B cell (primary cell): ENCODE data around the gene SNCAIP. TPM values are rescaled to one million over a fixed set of nuclear protein-coding genes. Genes with fewer than 3 reads are reported as not detected.

Source experiments
- ATAC-seq: fragments of 200-7000 bp; cut with Tn5 transposase; one replicate; pipeline ENCODE4 v1.10.0; 2021; ENCODE audit warnings: low read depth, mild to moderate bottlenecking, moderate number of reproducible peaks, moderate library complexity
- CTCF ChIA-PET: fragments of 350-600 bp; sonication (Branson Sonifier 250); formaldehyde crosslinking; loops from one replicate; lab custom pipeline; 2021; ENCODE audit warnings: antibody characterized with exemption, inconsistent platforms; lab: Charles Lee
- POLR2A ChIA-PET: fragments of 350-600 bp; sonication (Branson Sonifier 250); formaldehyde crosslinking; loops from one replicate; lab custom pipeline; 2021; ENCODE audit warnings: antibody characterized with exemption; lab: Charles Lee
- DNase-seq: peaks from one replicate; pipeline ENCODE4 v3.0.0; 2013
- H2AFZ ChIP-seq: 2 replicates; pipeline ENCODE4 v1.6.1; 2012; ENCODE audit warnings: mild to moderate bottlenecking, low read depth, low read length; ENCODE audit not compliant: insufficient read depth, poor library complexity, severe bottlenecking
- H3K27ac ChIP-seq, 2 donors: 1 replicate in 1 of 2; 2 replicates in 1 of 2; pipeline ENCODE4 v1.5.1; 2012 to 2013; ENCODE audit warnings: low read length in 2 of 2, mild to moderate bottlenecking in 2 of 2, moderate library complexity in 1 of 2
- H3K27me3 ChIP-seq, 4 experiments: fragments of 200-600 bp in 1 of 4; sonication (generic) in 1 of 4; replicated peaks in 1 of 4; 1 replicate in 2 of 4; 2 replicates in 2 of 4; pipeline versions ENCODE4 v1.6.1 to v1.7.0; 2013 to 2016; ENCODE audit warnings: low read length in 3 of 4, mild to moderate bottlenecking in 2 of 4, mixed read lengths in 1 of 4, moderate library complexity in 1 of 4; ENCODE audit not compliant: insufficient read depth in 4 of 4, control insufficient read depth in 3 of 4; ENCODE audit errors: control extremely low read depth in 1 of 4
- H3K36me3 ChIP-seq, 2 experiments: replicated peaks in 1 of 2; 1 replicate in 1 of 2; 2 replicates in 1 of 2; pipeline versions ENCODE4 v1.6.1 to v1.7.1; 2013; ENCODE audit warnings: low read length in 1 of 2; ENCODE audit not compliant: insufficient read depth in 2 of 2, control insufficient read depth in 1 of 2; ENCODE audit errors: control extremely low read depth in 1 of 2, extremely low read depth in 1 of 2
- H3K4me1 ChIP-seq, 2 donors: fragments of 200-600 bp in 1 of 2; sonication (generic) in 1 of 2; 1 replicate in 1 of 2; 2 replicates in 1 of 2; pipeline versions ENCODE4 v1.5.1 to v1.6.1; 2013 to 2017; ENCODE audit warnings: low read length in 2 of 2; ENCODE audit not compliant: control insufficient read depth in 2 of 2, insufficient read depth in 2 of 2
- H3K4me2 ChIP-seq: replicated peaks from 2 replicates; pipeline ENCODE3; 2012; ENCODE audit warnings: mild to moderate bottlenecking, low read depth, low read length; ENCODE audit not compliant: poor library complexity, severe bottlenecking
- H3K4me3 ChIP-seq, 5 experiments: fragments of 200-600 bp in 1 of 5; sonication (generic) in 1 of 5; 1 replicate in 3 of 5; 2 replicates in 2 of 5; pipeline versions ENCODE4 v1.5.1 to v1.7.0; 2011 to 2016; ENCODE audit warnings: low read length in 4 of 5, mild to moderate bottlenecking in 4 of 5, low read depth in 2 of 5, control low read depth in 1 of 5, moderate library complexity in 1 of 5; ENCODE audit not compliant: insufficient read depth in 1 of 5; ENCODE audit errors: control extremely low read depth in 1 of 5, extremely low read depth in 1 of 5
- H3K79me2 ChIP-seq: fragments of 200-600 bp; sonication (generic); one replicate; pipeline ENCODE4 v1.6.0; 2016; ENCODE audit warnings: low read length; ENCODE audit not compliant: control insufficient read depth, insufficient read depth
- H3K9ac ChIP-seq: fragments of 200-600 bp; sonication (generic); 2 replicates; pipeline ENCODE4 v1.6.1; 2017; ENCODE audit warnings: mild to moderate bottlenecking, low read length, moderate library complexity
- H3K9me3 ChIP-seq, 3 donors: one replicate each; pipeline versions ENCODE4 v1.6.1 to v1.7.1; 2013; ENCODE audit warnings: low read length in 2 of 3; ENCODE audit not compliant: control insufficient read depth in 2 of 3, insufficient read depth in 1 of 3; ENCODE audit errors: control extremely low read depth in 1 of 3
- H4K20me1 ChIP-seq: 2 replicates; pipeline ENCODE4 v1.6.0; 2012; ENCODE audit warnings: mild to moderate bottlenecking, low read length; ENCODE audit not compliant: insufficient read depth, control insufficient read depth, poor library complexity, severe bottlenecking
- H3K27ac Mint-ChIP-seq: one replicate; pipeline ENCODE4 v1.8.0; 2021; ENCODE audit warnings: mixed read lengths
- H3K27me3 Mint-ChIP-seq: one replicate; pipeline ENCODE4 v1.8.0; 2021; ENCODE audit warnings: mixed read lengths
- H3K4me1 Mint-ChIP-seq: one replicate; pipeline ENCODE4 v1.8.0; 2021; ENCODE audit warnings: mixed read lengths
- H3K4me3 Mint-ChIP-seq: one replicate; pipeline ENCODE4 v1.8.0; 2021; ENCODE audit warnings: mixed read lengths
- H3K9me3 Mint-ChIP-seq: one replicate; pipeline ENCODE4 v1.8.0; 2022; ENCODE audit warnings: mixed read lengths; ENCODE audit not compliant: insufficient read depth
- EZH2 ChIP-seq: IDR thresholded peaks from 2 replicates; pipeline ENCODE4 v1.6.1; 2012; ENCODE audit warnings: borderline replicate concordance, low read depth, mild to moderate bottlenecking, moderate library complexity, low read length; ENCODE audit not compliant: insufficient read depth, poor library complexity, severe bottlenecking
- WGBS: methylation state at CpG from one replicate; pipeline ENCODE4 v1.1.5; 2013; ENCODE audit warnings: missing lambda C conversion rate; ENCODE audit not compliant: insufficient coverage; 5-methylcytosine and 5-hydroxymethylcytosine counted together
- intact Hi-C: fragments of 100-400 bp; cut with micrococcal nuclease; formaldehyde crosslinking; loops from one replicate; pipeline ENCODE4 v1.10.0; 2022
- polyA plus RNA-seq: library from polyadenylated mRNA; depleted of rRNA; stranded (reverse); fragments of >200 nt; gene quantifications from 2 replicates; pipeline ENCODE4 v1.2.3, GENCODE V29; 2012
- total RNA-seq, 2 donors: library from RNA; stranded (reverse); fragments of 120-200 nt in 1 of 2; gene quantifications; 1 replicate in 1 of 2; 2 replicates in 1 of 2; pipeline versions ENCODE4 v1.2.3 to v1.2.4, GENCODE V29; 2013 to 2022
- TF ChIP-seq, protein P1 (sequence below): fragments of 200-600 bp; IDR thresholded peaks from one replicate; pipeline ENCODE4 v1.8.0; 2022; ENCODE audit warnings: antibody characterized with exemption, mild to moderate bottlenecking

SNCAIP gene
- total and polyA plus RNA-seq, 2 donors (not counting 1 experiment from before 2014, with no cell fraction given) = not detected

DNA sequence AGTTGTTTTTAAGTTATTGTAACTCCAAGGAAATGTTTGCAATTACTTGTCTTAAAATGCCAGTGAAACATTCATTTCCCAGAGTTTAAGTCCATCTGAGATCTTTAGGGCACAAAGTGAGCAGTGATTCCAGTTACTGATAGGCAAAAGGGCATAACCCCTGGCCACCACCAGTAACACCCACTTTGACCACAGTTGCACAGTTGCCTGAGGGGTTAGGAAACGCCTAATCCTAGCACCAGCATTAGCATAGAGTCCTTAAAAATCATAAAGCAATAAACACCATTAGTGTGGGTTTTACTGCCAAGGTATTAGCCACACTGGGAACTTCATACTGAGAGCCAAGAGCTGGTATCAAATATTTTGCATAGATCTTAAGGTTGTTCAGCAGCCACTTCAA, 143.9 kb downstream of the SNCAIP start:
- H3K4me1 Mint-ChIP-seq = no peaks in the 10 kb centered on the region
- H3K27me3 Mint-ChIP-seq = peaks cover 18% of the 10 kb centered on the region
- TF ChIP-seq EZH2 = no peak
- TF ChIP-seq, protein P1, sequence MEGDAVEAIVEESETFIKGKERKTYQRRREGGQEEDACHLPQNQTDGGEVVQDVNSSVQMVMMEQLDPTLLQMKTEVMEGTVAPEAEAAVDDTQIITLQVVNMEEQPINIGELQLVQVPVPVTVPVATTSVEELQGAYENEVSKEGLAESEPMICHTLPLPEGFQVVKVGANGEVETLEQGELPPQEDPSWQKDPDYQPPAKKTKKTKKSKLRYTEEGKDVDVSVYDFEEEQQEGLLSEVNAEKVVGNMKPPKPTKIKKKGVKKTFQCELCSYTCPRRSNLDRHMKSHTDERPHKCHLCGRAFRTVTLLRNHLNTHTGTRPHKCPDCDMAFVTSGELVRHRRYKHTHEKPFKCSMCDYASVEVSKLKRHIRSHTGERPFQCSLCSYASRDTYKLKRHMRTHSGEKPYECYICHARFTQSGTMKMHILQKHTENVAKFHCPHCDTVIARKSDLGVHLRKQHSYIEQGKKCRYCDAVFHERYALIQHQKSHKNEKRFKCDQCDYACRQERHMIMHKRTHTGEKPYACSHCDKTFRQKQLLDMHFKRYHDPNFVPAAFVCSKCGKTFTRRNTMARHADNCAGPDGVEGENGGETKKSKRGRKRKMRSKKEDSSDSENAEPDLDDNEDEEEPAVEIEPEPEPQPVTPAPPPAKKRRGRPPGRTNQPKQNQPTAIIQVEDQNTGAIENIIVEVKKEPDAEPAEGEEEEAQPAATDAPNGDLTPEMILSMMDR = no peak
- Histone ChIP-seq H3K36me3 (no peaks in the 10 kb centered on the region), H4K20me1 (no peaks in the 10 kb centered on the region), H3K9ac (no peak overlapping the region), H2AFZ (no peak overlapping the region), H3K9me3 (no peaks in the 10 kb centered on the region), H3K4me2 (no peak overlapping the region), H3K79me2 (no peaks in the 10 kb centered on the region), H3K27me3 (no peaks in the 10 kb centered on the region), H3K4me3 (no peak overlapping the region), H3K4me1 (no peaks in the 10 kb centered on the region), H3K27ac (no peak overlapping the region)
- H3K4me3 Mint-ChIP-seq = no peak overlapping the region
- no CpG with 5 or more reads among the region's 1 CpG for WGBS
- H3K9me3 Mint-ChIP-seq = no peaks in the 10 kb centered on the region
- no peak for DNase-seq
- POLR2A ChIA-PET = no interaction called here
- ATAC-seq = no peak
- CTCF ChIA-PET = no interaction called here
- intact Hi-C loops = no loop called here
- H3K27ac Mint-ChIP-seq = no peak overlapping the region

DNA sequence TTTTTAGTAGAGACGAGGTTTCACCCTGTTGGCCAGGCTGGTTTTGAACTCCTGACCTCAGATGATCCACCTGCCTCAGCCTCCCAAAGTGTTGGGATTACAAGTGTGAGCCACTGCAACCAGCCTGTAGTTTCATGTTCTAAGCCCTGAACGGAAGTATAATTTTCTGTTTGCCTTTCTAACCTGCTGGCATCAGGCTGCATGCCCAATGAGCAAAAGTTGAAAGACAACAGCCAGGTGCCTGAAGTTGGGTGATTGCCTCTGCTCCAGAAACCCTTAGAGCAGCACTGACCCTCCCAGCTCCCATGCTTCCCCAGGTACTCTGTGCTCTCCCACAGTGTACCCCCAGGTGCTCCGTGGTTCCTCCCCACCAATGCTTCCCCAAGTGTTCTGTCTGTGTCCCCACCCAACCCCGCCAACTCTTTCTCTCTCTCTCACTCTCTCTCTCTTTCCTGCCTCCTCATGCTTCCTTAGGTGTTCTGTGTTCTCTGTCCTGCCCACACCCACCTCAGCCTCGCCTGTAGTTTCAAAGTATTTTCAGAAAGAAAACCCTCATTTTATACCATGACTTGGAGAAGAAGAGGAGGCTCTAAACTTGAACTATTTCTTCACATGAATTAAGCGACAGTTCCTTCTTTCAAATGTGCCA, 145.3 kb downstream of the SNCAIP start:
- no peak overlapping the region for H2AFZ ChIP-seq
- no peaks in the 10 kb centered on the region for H3K9me3 Mint-ChIP-seq
- ChIA-PET CTCF (interaction anchor here (1.2 kb wide), 1 partner anchor 543 kb away, joined by 3 read pairs; no protein-coding TSS in a partner anchor), POLR2A (no interaction called here)
- H3K4me3 Mint-ChIP-seq = no peak overlapping the region
- H3K4me1 Mint-ChIP-seq = no peaks in the 10 kb centered on the region
- no peak overlapping the region for H3K4me3 ChIP-seq
- H3K36me3 ChIP-seq = no peaks in the 10 kb centered on the region
- no peaks in the 10 kb centered on the region for H3K27me3 ChIP-seq
- no peak overlapping the region for H3K4me2 ChIP-seq
- H3K27ac Mint-ChIP-seq = no peak overlapping the region
- WGBS = 89% methylated on average over 4 of the region's 6 CpGs
- no peak overlapping the region for H3K27ac ChIP-seq
- ATAC-seq = no peak
- H3K9ac ChIP-seq = no peak overlapping the region
- no peak for DNase-seq
- no peaks in the 10 kb centered on the region for H4K20me1 ChIP-seq
- no peaks in the 10 kb centered on the region for H3K9me3 ChIP-seq
- H3K4me1 ChIP-seq = no peaks in the 10 kb centered on the region
- TF ChIP-seq, protein P1 = no peak
- no peak for TF ChIP-seq EZH2
- no peaks in the 10 kb centered on the region for H3K79me2 ChIP-seq
- intact Hi-C loops = no loop called here
- H3K27me3 Mint-ChIP-seq = peaks cover 18% of the 10 kb centered on the region
